ENCODE measurements around the gene NRG4. TPM values are rescaled to one million over a fixed set of nuclear protein-coding genes. Genes with fewer than 3 reads are reported as not detected.

NRG4 gene
- total RNA-seq, 1 experiment from 2014 or later: not detected

- no peaks in the 10 kb centered on the region for H3K79me2 ChIP-seq (ENCODE audit: insufficient read depth, low read length)
- H2AFZ ChIP-seq (ENCODE audit: low read length): no peak overlapping the region
- Mint-ChIP-seq H3K27me3 (ENCODE audit: low read depth) (no peaks in the 10 kb centered on the region), H3K9me3 (peaks cover 6 to 8% of the 10 kb centered on the region in 2 experiments), H3K4me3 (no peak overlapping the region), H3K36me3 (ENCODE audit: insufficient read depth in 1 of 3, low read depth in 3 of 3) (peaks cover 0 to 3% (median 0%) of the 10 kb centered on the region in 3 experiments; a peak in 1 of 7 replicates), H3K27ac (no peak overlapping the region; a peak in 1 of 7 replicates), H3K4me1 (peaks cover 7% of the 10 kb centered on the region in 2 experiments)
- no peak overlapping the region for H4K91ac ChIP-seq (ENCODE audit: insufficient read length, low read depth, low read length)
- H3K56ac ChIP-seq (ENCODE audit: insufficient read length, low read depth, low read length): no peak overlapping the region
- no peak overlapping the region for H3K14ac ChIP-seq (ENCODE audit: insufficient read depth, low read length)
- no peak overlapping the region for H3K4me2 ChIP-seq (ENCODE audit: insufficient read depth, insufficient read length, low read length)
- H3K9ac ChIP-seq (ENCODE audit: extremely low read depth, insufficient read length, low read length): no peak overlapping the region
- no peak overlapping the region for H4K5ac ChIP-seq (ENCODE audit: insufficient read length, low read depth, low read length)
- H3K9me3 ChIP-seq (ENCODE audit: control insufficient read depth, low read depth, low read length): no peaks in the 10 kb centered on the region
- no peaks in the 10 kb centered on the region for H4K20me1 ChIP-seq (ENCODE audit: control insufficient read depth, insufficient read depth, insufficient read length)
- H2BK20ac ChIP-seq (ENCODE audit: low read depth, low read length, poor library complexity, severe bottlenecking): no peak overlapping the region
- no peak for DNase-seq
- no CpG with 5 or more reads among the region's 7 CpGs for WGBS (ENCODE audit: extremely low coverage, insufficient read length, low lambda C conversion rate)
- H3K27ac ChIP-seq (ENCODE audit: insufficient read length, low read depth, low read length): no peak overlapping the region
- no peak for TF ChIP-seq CTCF (conservative IDR thresholded peaks at IDR 0.05)
- H2BK5ac ChIP-seq (ENCODE audit: insufficient read length, low read length): no peak overlapping the region
- no peaks in the 10 kb centered on the region for H3K27me3 ChIP-seq (ENCODE audit: insufficient read depth, low read length)
- no peak overlapping the region for H2BK12ac ChIP-seq (ENCODE audit: insufficient read length, low read depth, low read length)
- H3T11ph ChIP-seq (ENCODE audit: low read length): no peak overlapping the region
- no peak overlapping the region for H2AK5ac ChIP-seq (ENCODE audit: insufficient read length, low read length)
- H3K23me2 ChIP-seq (ENCODE audit: insufficient read length, low read depth, low read length, poor library complexity, severe bottlenecking): no peaks in the 10 kb centered on the region
- H3K4ac ChIP-seq (ENCODE audit: low read depth, low read length): no peak overlapping the region
- H3K23ac ChIP-seq (ENCODE audit: insufficient read length, low read depth, low read length): no peak overlapping the region
- no peaks in the 10 kb centered on the region for H3K4me1 ChIP-seq (ENCODE audit: insufficient read depth, low read length)
- H3K79me1 ChIP-seq (ENCODE audit: insufficient read depth, low read depth, low read length, poor library complexity, severe bottlenecking): no peaks in the 10 kb centered on the region
- no peak overlapping the region for H4K8ac ChIP-seq (replicated peaks; ENCODE audit: insufficient read length, low read depth, low read length)
- no peak overlapping the region for H3K18ac ChIP-seq (ENCODE audit: insufficient read length, low read depth, low read length)
- H2BK120ac ChIP-seq (ENCODE audit: low read depth, low read length, poor library complexity, severe bottlenecking): no peak overlapping the region
- no peak overlapping the region for H2BK15ac ChIP-seq (ENCODE audit: low read depth, low read length)
These were observed 22.3 kb downstream of the NRG4 start for GRCh38 chr15:75989875-75990274.

Measured in H9 (cell line).